ENCODE results near the gene CNDP1. TPM values are rescaled to one million over a fixed set of nuclear protein-coding genes. Genes with fewer than 3 reads are reported as not detected.
"Not testable (repeated sequence)": the region's sequence is repeated elsewhere in the genome, so short reads cannot be mapped to it uniquely, and the experiment has no call there.

Gene CNDP1
- total RNA-seq (2014; rRNA removed; shearing (Covaris generic)), result 0.08 and 0.51 TPM in 2 replicates
- polyA plus RNA-seq (2015; cell fraction: cytosol; rRNA removed), result 0.23 TPM in 1 of 2 replicates, not detected in the other
- 0.51 and 0.56 TPM in 2 replicates for polyA plus RNA-seq (2015; cell fraction: nucleus; rRNA removed)

DNA sequence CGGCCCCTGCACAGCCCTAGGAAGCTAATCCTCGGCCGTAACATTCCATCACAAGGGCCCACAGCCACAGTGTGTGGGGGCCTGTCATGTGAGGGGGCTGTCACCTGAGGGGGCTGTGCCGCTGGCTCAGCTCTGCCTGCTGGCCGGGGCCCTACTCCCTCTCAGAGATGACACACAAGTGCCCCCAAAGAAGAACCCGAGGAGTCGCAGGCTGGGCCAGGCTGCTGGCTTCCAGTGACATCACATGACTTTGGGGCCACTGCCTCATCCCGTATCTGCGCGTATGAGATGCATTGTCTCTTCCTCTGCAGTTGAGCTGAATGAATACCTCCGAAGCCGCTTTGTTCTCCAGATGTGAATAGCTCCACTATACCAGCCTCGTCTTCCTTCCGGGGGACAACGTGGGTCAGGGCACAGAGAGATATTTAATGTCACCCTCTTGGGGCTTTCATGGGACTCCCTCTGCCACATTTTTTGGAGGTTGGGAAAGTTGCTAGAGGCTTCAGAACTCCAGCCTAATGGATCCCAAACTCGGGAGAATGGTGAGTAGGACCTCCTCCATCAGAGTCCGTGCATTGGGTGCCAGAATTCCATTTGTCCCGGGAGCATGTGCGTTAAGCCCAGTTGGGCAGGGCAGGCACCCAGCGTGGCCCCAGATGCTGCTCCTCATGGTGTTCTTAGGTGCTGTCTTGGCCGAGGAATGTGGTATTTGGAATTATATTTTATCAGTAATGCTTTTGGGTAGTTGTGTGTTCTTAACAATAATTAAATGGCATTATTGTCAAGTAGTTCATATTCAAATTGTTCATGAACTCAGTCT is at the start of gene CNDP1:
Gene CNDP1 (plus strand): TSS at position 351 of the 820 bp plus-strand sequence. CDS start 168 bp downstream, at position 519.
- in situ Hi-C loops (cut with HindIII; ENCODE audit: low pct_unique_long_range_greater_than_20kb, low sequenced_read_pairs), result no loop called here
- no peak for DNase-seq (ENCODE audit: low read depth, low spot score)

- no peak for DNase-seq (ENCODE audit: low read depth, low spot score)
- in situ Hi-C loops (cut with HindIII; ENCODE audit: low pct_unique_long_range_greater_than_20kb, low sequenced_read_pairs), result no loop called here
These were observed 48.0 kb upstream of the CNDP1 start for GRCh38 chr18:74486119-74486849.

DNA sequence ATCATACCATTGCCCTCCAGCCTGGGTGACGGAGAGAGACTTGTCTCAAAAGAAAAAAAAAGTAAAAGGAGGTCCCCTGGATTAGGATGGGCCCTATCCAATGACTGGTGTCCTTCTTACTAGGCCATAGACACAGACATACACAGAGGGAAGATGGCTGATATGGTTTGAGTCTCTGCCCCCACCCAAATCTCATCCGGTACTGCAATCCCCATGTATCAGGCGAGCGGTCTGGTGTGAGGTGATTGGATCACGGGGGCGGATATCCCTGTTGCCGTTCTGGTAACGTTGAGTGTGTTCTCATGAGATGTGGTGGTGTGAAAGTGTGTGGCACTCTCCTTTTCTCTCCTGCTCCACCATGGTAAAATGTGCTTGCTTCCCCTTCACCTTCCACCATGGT is 45.9 kb upstream of the CNDP1 start:
- in situ Hi-C loops (cut with HindIII; ENCODE audit: low pct_unique_long_range_greater_than_20kb, low sequenced_read_pairs), result no loop called here
- DNase-seq (ENCODE audit: low read depth, low spot score), result no peak

DNA sequence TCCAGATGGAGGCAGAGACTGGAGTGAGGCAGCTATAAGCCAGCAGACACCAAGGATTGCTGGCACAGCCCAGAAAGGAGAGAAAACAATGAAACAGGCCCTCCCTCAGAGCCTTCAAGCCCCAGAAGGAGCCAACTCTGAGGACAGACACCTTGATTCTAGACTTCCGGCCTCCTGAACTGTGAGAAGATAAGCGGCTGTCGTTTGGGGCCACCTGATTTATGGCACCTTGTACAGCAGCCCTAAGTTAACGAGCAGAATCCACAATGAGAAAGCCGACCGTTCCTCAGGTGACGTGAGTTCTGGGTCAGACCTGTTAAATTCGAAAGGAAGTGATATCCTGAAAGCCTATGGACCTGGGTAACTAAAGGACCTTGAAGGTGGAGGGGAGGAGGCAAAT is 45.4 kb upstream of the CNDP1 start:
- no peak for DNase-seq (ENCODE audit: low read depth, low spot score)
- in situ Hi-C loops (cut with HindIII; ENCODE audit: low pct_unique_long_range_greater_than_20kb, low sequenced_read_pairs), result no loop called here

GRCh38 chr18:74489676-74490075 is 44.6 kb upstream of the CNDP1 start:
- in situ Hi-C loops (cut with HindIII; ENCODE audit: low pct_unique_long_range_greater_than_20kb, low sequenced_read_pairs), result no loop called here
- DNase-seq (ENCODE audit: low read depth, low spot score), result no peak

GRCh38 chr18:74492259-74492658 is 42.0 kb upstream of the CNDP1 start:
- DNase-seq (ENCODE audit: low read depth, low spot score), result no peak
- in situ Hi-C loops (cut with HindIII; ENCODE audit: low pct_unique_long_range_greater_than_20kb, low sequenced_read_pairs), result no loop called here

DNA sequence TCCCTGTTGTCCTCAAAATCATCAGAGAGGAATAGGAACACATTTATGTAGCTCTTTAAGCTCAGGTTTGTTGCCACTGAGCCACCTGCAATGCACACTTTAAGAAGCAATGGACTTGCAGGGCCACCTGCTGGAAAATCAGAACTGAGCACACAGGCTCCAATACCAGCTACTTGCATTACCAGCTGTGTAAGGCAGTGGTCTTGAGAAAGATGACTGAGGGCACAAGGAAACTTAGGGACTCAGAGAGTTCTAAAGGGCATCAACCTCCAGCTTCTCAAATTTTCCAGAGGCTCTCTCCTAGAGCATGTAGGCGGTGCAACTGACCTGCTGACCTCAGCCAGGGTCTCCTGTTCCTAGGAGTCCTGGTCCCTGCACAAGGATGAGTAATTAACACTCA is 40.6 kb upstream of the CNDP1 start:
- DNase-seq (ENCODE audit: low read depth, low spot score), result peak; percentile 86
- in situ Hi-C loops (cut with HindIII; ENCODE audit: low pct_unique_long_range_greater_than_20kb, low sequenced_read_pairs), result no loop called here

- DNase-seq (ENCODE audit: low read depth, low spot score), result no peak
- in situ Hi-C loops (cut with HindIII; ENCODE audit: low pct_unique_long_range_greater_than_20kb, low sequenced_read_pairs), result no loop called here
These were observed 39.8 kb upstream of the CNDP1 start for GRCh38 chr18:74494514-74494913.

GRCh38 chr18:74495581-74496507 is 38.5 kb upstream of the CNDP1 start, which contains the start of gene CNDP2:
CNDP2 (plus strand) TSS chr18:74496363; CDS start chr18:74499974, 3,611 bp downstream.
- in situ Hi-C loops (cut with HindIII; ENCODE audit: low pct_unique_long_range_greater_than_20kb, low sequenced_read_pairs), result no loop called here
- peak; percentile 98 for DNase-seq (ENCODE audit: low read depth, low spot score)

- peak; percentile 40 for DNase-seq (ENCODE audit: low read depth, low spot score)
- in situ Hi-C loops (cut with HindIII; ENCODE audit: low pct_unique_long_range_greater_than_20kb, low sequenced_read_pairs), result no loop called here
These were observed 37.6 kb upstream of the CNDP1 start for GRCh38 chr18:74496508-74497323.

GRCh38 chr18:74497324-74497676 is 37.0 kb upstream of the CNDP1 start:
- in situ Hi-C loops (cut with HindIII; ENCODE audit: low pct_unique_long_range_greater_than_20kb, low sequenced_read_pairs), result no loop called here
- DNase-seq (ENCODE audit: low read depth, low spot score), result no peak

- DNase-seq (ENCODE audit: low read depth, low spot score), result no peak
- in situ Hi-C loops (cut with HindIII; ENCODE audit: low pct_unique_long_range_greater_than_20kb, low sequenced_read_pairs), result no loop called here
These were observed 36.5 kb upstream of the CNDP1 start for GRCh38 chr18:74497778-74498177.

DNA sequence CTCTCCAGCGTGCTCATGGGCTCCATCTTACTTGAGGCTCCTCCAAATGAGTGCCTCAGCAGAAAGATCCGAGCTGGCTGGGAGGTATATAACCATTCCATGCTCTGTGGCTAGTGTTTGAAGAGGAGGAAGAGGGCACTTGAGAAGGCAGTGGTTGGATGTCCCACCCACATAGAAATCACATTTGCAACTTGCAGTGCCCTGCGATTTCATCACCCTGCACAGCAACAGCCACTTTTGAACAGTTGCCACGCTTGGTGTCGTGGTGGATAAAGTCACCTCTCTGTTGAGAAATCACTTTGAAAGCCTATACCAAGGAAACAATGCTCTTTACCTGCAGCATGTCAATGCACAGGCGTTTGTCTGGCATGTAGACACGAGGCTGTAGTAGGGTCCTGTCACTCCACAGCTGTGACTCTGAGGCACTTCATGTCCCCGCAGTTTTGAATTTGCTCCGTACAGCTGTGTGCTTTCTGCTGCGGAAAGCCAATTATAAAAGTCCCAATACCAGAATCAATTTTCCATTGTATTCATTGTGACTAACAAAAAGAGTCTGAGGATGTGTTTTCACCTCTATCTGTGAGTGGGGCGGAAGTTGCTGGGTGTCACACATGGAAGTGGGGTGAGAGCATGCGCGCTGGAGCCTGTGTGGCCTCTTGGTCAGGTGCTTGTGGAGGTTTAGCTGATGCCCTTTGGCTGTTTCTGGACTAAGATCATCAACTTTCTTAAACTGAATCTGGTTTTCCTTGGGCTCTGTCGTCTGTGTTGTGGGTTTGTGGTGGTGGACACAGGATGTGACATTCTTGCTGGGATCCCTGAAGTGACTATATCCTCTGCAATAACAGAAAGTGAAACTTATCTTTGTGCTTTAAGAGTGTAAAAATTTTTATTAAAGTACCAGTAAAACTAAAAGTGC is 35.3 kb upstream of the CNDP1 start:
- in situ Hi-C loops (cut with HindIII; ENCODE audit: low pct_unique_long_range_greater_than_20kb, low sequenced_read_pairs), result no loop called here
- no peak for DNase-seq (ENCODE audit: low read depth, low spot score)

GRCh38 chr18:74499633-74500032 is 34.7 kb upstream of the CNDP1 start:
- in situ Hi-C loops (cut with HindIII; ENCODE audit: low pct_unique_long_range_greater_than_20kb, low sequenced_read_pairs), result no loop called here
- DNase-seq (ENCODE audit: low read depth, low spot score), result no peak

GRCh38 chr18:74500372-74500771 is 33.9 kb upstream of the CNDP1 start:
- in situ Hi-C loops (cut with HindIII; ENCODE audit: low pct_unique_long_range_greater_than_20kb, low sequenced_read_pairs), result no loop called here
- no peak for DNase-seq (ENCODE audit: low read depth, low spot score)

DNA sequence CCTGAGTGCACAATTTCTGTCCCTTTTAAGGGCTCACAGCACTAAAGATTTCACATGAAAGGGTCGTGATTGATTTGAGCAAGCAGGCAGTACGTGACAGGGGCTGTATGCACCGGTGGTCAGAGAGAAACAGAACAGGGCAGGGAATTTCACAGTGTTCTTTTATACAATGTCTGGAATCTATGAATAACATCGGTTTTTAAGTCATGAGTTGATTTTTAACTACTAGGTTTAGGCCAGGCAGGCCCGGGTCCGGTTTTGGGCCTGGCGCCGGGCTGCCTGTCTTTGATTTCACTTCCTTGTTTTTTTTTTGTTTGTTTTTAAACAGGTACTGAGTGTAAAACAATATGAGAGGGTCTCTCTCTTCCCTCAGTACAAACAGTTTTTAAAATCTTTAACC is 33.5 kb upstream of the CNDP1 start:
- not testable (repeated sequence) for DNase-seq (ENCODE audit: low read depth, low spot score)

More for the DNA sequence above, 33.5 kb upstream of the CNDP1 start:
- in situ Hi-C loops (cut with HindIII; ENCODE audit: low pct_unique_long_range_greater_than_20kb, low sequenced_read_pairs), result not testable (repeated sequence)

Measured in SK-MEL-5 (cell line).